ENCODE measurements around the gene RGS10.

RGS10 gene

DNA sequence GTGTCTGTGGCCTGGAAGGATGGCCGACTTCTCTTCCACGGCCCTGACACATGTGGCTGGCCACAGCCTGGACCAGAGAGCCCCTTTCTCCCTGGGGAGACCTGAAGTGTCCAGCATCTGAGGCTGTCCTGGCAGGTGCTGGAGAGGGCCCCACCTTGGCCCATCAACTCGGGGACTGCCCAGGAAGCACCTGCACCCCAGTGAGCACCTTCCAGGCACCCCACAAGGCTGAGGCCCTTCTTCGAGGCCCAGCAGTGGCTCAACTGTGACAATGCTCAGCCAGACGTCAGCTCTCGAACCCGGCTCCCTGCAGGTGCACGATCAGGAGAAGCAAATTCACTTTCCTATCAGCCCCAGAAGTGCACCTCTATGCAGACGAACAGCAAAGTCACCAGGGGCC is 24.3 kb downstream of the RGS10 start:
- H3K4me3 ChIP-seq (ENCODE audit: low read depth, low read length), result no peak overlapping the region
- no peak for DNase-seq (ENCODE audit: low read depth)
- TF ChIP-seq, protein P1, sequence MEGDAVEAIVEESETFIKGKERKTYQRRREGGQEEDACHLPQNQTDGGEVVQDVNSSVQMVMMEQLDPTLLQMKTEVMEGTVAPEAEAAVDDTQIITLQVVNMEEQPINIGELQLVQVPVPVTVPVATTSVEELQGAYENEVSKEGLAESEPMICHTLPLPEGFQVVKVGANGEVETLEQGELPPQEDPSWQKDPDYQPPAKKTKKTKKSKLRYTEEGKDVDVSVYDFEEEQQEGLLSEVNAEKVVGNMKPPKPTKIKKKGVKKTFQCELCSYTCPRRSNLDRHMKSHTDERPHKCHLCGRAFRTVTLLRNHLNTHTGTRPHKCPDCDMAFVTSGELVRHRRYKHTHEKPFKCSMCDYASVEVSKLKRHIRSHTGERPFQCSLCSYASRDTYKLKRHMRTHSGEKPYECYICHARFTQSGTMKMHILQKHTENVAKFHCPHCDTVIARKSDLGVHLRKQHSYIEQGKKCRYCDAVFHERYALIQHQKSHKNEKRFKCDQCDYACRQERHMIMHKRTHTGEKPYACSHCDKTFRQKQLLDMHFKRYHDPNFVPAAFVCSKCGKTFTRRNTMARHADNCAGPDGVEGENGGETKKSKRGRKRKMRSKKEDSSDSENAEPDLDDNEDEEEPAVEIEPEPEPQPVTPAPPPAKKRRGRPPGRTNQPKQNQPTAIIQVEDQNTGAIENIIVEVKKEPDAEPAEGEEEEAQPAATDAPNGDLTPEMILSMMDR (IDR thresholded peaks at IDR 0.05; ENCODE audit: low read depth, low read length, missing control alignments), result no peak
- in situ Hi-C loops (cut with HindIII; ENCODE audit: low sequenced_read_pairs), result no loop called here

DNA sequence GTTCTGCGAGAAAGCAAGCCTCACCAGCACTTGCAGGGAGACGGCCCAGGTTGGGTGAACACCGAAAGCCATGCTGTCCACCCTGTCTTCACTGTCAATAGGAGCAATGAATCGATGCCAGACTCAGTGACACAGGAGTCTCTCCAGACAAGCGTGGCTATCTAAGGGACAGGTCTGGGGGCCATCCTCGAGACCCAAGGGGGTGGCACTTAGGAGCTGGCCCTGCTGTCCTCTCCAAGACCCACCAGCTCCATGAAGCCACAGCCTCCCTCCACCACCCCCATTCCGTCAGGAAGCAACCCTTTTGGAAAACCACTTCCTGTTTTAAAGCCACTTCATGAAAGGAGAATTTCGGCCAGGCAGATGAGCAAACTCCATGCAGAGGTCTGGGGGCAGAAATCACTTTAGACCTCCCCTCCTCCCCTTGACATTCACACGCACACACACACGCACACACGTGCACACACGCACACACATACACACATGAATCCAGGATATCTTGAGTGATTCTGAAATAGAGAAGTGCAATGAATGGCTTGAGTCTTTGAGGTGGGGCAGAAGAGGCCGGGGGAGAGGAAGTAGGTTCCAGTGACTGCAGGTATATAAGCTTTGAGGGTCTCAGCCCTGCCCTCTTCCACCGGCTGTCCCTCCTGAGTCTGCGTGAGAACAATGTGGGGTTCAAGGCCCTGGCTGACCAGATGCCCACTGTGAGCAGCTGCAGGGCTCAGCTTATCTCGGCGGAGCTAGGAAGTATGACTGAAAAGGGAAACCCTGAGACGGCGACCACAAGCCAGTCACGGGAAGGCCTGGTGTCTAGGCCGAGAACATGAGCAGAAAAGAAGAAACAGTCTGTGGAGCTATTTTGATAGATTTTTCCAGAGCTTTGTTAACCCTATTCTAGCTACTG is 25.0 kb downstream of the RGS10 start:
- no peak for DNase-seq (ENCODE audit: low read depth)
- in situ Hi-C loops (cut with HindIII; ENCODE audit: low sequenced_read_pairs), result no loop called here
- H3K4me3 ChIP-seq (ENCODE audit: low read depth, low read length), result no peak overlapping the region
- TF ChIP-seq, protein P1 (IDR thresholded peaks at IDR 0.05; ENCODE audit: low read depth, low read length, missing control alignments), result no peak

DNA sequence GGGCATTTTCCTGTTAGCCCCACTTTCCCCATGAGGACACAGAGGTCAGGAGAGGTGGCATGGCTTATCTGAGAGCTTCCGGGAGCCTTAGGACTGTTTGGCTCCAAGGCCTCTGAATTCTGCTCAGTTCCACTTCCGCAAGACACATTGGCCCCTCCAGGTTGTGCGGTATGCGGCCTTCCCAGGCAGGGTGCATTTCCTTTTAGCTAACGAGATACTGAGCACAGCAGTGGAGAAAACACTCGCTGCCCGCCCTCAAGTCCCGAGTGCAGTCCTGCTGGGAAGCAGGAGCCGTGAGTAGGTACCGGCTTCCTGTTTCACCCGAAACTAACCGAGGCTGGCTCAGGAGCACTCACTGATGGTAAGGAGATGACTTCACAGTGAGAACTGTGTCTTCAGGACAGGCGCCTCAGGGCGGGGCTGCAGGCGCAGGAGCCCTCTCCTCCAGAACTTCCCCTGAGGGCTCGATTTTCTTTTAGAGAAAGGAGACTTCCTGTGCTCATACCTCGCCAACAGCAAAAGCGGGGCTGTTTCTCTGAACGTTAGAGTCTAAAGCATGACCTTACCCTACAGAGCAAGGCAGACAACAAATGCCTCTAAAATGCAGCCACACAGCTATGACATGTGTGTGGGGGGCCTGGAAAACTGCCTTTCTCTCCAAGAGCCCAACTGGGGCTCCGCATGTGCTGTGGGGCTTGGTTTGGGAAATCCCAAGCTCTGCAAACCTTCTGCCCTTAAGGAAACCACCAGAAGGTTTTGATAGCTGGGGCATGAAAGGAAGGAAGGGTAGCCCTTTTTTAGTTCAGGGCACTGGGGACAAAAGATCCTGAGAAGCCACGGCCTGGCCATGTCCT is 25.9 kb downstream of the RGS10 start:
- TF ChIP-seq, protein P1 (IDR thresholded peaks at IDR 0.05; ENCODE audit: low read depth, low read length, missing control alignments), result no peak
- no peak overlapping the region for H3K4me3 ChIP-seq (ENCODE audit: low read depth, low read length)
- no peak for DNase-seq (ENCODE audit: low read depth)
- in situ Hi-C loops (cut with HindIII; ENCODE audit: low sequenced_read_pairs), result no loop called here

DNA sequence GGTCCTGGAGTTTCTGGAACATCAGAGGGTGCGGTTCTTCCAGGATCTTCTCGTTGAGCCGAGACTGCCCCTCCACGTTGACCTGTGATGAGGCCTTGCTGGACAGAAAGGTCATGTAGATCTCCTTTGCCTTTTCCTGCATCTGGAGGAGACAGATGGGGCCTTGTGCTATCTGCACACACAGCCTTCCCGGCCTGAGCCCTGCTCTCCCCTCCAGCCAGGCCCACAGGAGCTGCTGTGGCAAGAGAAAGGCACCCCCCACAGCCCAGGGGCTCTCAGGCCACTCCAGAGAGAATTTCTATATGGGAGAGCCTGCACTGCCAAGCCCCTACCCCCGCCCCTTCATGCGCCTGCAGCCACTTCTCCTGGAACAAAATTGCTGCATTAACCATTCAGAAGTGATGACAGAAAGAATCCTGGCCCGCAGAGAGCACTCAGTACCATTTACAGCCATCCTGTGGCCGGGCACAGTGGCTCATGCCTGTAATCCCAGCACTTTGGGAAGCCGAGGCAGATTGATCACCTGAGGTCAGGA is 26.9 kb downstream of the RGS10 start:
- DNase-seq (ENCODE audit: low read depth), result no peak
- no peak overlapping the region for H3K4me3 ChIP-seq (ENCODE audit: low read depth, low read length)
- in situ Hi-C loops (cut with HindIII; ENCODE audit: low sequenced_read_pairs), result no loop called here
- TF ChIP-seq, protein P1 (IDR thresholded peaks at IDR 0.05; ENCODE audit: low read depth, low read length, missing control alignments), result no peak

DNA sequence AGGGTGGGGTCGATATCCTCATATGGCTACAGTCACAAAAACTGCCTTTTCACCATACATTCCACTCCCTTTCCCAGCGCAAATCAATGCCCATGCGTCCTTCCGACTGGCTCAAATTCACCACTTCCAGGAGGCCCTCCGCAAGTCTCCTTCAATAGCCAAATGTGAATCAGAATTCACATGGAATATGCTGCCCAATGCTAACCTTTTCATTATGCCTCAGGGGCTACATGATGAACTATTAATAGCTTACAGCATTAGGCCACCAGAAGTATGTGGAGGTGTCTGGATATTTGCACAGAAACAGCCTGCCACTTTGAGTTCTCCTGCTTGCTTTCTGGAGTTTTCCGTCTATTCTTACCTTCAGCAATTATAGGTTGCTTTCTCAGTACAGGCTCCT is 27.7 kb downstream of the RGS10 start:
- no peak for DNase-seq (ENCODE audit: low read depth)
- in situ Hi-C loops (cut with HindIII; ENCODE audit: low sequenced_read_pairs), result no loop called here
- no peak overlapping the region for H3K4me3 ChIP-seq (ENCODE audit: low read depth, low read length)
- TF ChIP-seq, protein P1 (IDR thresholded peaks at IDR 0.05; ENCODE audit: low read depth, low read length, missing control alignments), result no peak

DNA sequence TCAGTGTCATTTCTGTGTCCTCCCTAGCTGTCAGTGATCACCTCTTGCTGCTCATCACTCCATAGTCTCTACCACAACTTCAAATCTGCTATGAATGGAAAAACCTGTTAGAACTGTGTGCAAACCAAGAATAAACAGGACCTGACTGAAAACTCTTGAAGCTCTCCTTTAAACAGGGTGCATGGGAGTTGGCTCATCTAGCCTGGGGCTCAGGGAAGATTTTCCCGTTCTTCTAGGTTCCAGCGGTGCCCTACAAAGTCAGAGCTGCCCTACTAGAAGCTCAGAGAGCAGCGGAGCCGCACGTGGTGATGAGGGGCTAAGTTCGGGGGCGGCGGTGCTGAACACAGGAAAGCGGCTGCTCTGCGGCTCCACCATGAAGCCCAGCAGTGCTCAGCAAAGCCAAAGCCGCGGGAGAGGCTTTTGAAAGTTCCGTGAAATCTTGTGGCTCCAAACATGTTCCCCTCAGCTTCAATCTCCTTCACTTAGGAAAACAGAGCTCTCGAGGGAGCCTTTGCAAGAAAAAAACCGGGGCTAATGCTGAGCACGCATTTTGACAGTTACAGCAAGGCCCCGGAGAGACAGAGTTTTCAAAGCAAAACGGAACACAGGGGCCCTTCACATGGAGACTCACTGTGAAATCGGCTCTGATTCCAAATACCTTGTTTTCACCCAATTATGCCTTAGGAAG is 30.5 kb downstream of the RGS10 start:
- in situ Hi-C loops (cut with HindIII; ENCODE audit: low sequenced_read_pairs), result no loop called here
- TF ChIP-seq, protein P1 (IDR thresholded peaks at IDR 0.05; ENCODE audit: low read depth, low read length, missing control alignments), result no peak
- no peak for DNase-seq (ENCODE audit: low read depth)
- no peak overlapping the region for H3K4me3 ChIP-seq (ENCODE audit: low read depth, low read length)

Measured in astrocyte of the cerebellum (primary cell).